Activated CD8-positive, alpha-beta memory T cell treated with anti-CD3 and anti-CD28 coated beads for 1 hour (primary cell): ENCODE data around the gene KLF12.

Experiments
- DNase-seq, 2 donors: peaks; one replicate each; pipeline ENCODE4 v3.0.0-alpha.2; 2020; ENCODE audit warnings: low read depth in 1 of 2; ENCODE audit errors: extremely low read depth in 1 of 2

KLF12 gene

DNA sequence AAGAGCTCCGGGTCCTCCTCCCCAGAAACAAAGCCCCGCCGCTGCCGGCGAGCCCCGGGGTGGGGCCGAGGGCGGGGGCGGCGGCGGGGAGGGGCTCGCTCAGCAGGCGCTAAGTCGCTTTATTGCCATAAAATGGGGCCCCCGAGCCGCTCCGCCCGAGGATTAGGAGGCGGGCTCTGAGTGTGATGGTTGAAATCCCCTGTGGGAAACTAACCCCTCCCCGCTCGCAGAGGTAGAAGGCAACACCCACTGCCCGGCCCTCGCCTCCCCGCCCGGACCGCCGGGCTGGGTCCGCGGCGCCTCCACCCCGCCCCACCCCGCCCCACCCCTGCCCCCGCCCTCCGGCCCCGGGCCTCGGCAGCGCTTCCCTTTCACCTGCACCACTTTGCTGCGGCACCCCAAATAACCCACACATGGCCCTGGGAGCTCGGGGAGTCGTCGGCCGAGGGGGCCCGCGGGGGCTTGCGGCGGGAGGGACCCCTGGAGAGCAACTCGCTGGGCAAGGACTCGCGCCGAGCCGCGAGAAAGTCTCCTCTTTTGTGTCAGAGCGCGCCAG lies at the start of gene KLF12:
Gene KLF12 (minus strand): TSS at position 184 of the 556 bp plus-strand sequence.
- DNase-seq: peak; percentile 84 to 89

GRCh38 chr13:74182491-74182890 lies 48.3 kb upstream of the KLF12 start:
- no peak for DNase-seq

GRCh38 chr13:74174810-74175209 lies 40.6 kb upstream of the KLF12 start:
- DNase-seq: no peak

DNA sequence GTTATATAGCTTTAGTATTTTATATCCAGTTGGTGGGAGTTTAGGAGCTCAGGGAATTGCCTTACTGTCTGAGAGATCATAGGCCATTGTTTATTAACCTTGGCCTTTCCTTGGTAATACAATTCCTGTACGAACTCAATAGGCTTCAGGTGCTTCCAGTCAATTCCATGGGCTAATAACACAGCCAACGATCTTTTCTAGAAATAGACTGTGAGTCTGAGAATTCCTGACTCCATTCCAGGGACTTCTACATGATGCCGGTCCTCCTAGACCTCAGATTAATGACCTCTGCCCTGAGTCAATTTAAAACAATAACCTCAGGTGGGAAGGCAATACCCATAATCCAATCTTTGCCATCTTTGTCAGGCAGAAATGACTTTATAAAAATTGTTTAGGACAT lies 39.6 kb upstream of the KLF12 start:
- DNase-seq: no peak

GRCh38 chr13:74171641-74172040 lies 37.4 kb upstream of the KLF12 start:
- no peak for DNase-seq

DNA sequence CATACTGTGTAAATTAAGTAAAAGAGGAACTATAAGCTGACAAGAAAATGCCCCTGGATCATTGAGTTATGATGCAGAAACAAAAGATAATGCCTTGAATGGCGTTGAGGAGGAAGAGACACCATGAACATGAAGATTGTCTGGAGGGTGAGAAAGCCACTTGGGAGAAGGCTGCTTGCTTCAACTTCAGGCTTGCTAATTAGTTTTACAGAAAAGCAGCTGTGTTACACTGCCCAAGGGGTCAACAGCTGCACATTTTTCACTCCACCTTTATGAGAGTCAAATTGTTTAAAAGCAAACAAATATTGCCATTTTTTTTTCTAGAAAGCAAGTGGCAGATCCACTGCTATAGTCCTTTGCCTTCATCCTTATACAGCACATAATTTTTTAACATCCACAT lies 35.5 kb upstream of the KLF12 start:
- no peak for DNase-seq

- no peak for DNase-seq
Measured at GRCh38 chr13:74168263-74168675, 34.1 kb upstream of the KLF12 start.

- DNase-seq: no peak
Measured at GRCh38 chr13:74166261-74167004, 32.2 kb upstream of the KLF12 start.

GRCh38 chr13:74162782-74163181 lies 28.6 kb upstream of the KLF12 start:
- no peak for DNase-seq

- no peak for DNase-seq
Measured at GRCh38 chr13:74162135-74162534, 27.9 kb upstream of the KLF12 start.

- DNase-seq: no peak
Measured at GRCh38 chr13:74158571-74159352, 24.6 kb upstream of the KLF12 start.

DNA sequence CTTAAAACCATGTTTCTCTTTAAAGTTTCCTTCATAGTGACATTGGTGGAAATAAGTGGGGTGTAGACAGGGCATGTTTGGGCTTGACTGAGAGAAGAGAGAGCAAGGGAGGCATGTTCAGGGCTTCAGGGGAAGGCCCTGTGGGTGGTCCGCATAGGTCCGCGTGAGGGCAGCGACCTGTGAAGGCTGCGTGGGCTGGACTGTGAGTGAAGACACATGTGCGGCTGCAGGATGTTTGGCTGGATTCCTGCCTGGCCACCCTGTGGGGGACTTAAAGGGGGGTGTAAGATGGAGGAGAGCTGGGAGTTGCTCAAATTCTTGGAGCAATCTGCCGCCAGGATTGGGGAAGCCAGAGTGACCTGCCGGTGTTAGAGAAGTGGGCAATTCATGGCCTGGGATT lies 23.8 kb upstream of the KLF12 start:
- DNase-seq: no peak

- DNase-seq: no peak
Measured at GRCh38 chr13:74154981-74155380, 20.8 kb upstream of the KLF12 start.

DNA sequence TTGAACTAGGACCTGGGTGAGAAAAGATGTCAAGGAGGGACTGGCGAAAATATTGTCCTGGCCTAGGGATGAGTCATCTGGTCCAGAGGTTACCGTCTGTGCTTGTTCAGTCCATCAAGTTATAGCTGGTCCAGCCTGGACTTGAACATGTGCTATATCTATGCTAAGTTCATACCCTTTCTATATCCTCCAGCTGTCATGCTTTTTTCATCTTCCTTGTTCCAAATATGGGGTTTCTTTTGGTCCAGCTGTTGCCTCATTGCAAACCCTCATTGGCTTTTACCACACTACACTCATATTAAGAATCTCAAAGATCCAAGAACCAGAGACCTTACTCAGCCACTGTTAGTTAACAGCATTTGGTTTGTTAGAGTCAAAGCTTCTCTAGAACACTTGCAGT lies 19.1 kb upstream of the KLF12 start:
- DNase-seq: no peak

DNA sequence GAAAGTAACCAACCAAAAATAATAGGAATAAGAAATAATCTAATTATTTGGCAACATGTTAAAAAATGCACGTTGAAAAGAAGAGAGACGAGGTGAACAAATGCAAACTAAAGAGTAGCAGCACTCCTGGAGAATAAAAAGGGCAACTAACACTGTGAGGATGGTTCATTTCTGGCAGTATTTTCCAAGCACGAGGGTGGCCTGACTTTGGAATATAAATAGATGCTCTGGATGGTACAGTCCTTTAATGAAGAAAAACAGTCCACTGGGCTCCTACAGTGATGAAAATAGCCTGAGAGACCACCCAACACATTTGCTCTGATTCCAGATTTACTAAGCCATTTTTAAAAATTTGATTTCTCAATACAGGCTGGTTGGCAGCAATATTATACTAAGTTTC lies 17.7 kb upstream of the KLF12 start:
- no peak for DNase-seq

DNA sequence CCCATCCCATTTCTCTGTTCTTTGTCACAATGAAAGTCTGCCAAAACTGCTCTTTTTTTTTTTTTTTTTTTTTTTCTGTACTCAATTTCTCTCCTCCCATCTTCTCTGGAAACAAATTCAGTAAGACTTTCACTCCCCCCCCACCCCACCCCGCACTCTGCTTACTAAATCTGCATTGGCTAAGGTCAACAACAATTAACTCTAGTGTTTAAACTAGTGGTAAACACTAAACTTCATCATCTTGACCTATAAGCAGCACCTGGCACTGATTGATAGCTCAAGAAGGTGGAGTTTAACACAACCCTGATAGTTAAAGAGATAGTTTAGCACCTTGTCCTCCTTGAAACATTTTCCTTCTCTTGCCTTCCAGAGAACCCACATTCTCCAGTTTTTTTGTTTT lies 14.1 kb upstream of the KLF12 start:
- DNase-seq: no peak

DNA sequence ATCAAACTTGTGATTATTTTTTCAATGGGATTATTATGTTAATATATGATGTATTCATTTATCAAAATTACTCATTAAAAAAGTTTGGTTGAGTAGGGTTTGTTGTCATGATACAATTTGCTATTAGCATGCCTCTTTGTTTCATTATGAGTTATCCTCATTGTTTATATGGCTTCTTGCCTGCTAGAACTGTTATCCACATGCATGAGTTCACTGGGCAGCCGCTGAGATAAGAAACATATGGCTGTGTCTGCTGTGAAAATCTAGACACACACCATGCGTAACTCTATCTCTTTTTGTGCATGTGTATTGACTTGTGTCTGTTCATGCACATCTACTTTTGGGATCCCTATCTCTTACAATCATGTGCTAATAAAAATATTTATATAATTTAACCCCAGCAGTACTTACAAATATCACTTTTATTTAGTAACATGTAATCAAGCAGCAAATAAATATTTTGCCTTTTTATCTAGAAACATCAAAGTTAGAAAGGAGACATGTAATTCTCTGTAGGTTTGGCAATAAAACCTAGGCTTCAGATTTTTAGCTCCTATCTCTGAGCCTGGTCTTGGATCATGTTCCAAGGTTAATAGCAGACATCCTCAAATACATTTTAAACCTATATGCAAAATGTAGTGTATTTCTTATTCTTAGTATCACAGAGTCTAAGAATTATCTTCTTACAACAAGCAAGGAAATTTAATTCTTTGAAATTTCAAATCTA lies 11.2 kb upstream of the KLF12 start:
- no peak for DNase-seq

GRCh38 chr13:74144269-74144668 lies 10.1 kb upstream of the KLF12 start:
- no peak for DNase-seq

GRCh38 chr13:74142257-74142656 lies 8.1 kb upstream of the KLF12 start:
- DNase-seq: no peak

DNA sequence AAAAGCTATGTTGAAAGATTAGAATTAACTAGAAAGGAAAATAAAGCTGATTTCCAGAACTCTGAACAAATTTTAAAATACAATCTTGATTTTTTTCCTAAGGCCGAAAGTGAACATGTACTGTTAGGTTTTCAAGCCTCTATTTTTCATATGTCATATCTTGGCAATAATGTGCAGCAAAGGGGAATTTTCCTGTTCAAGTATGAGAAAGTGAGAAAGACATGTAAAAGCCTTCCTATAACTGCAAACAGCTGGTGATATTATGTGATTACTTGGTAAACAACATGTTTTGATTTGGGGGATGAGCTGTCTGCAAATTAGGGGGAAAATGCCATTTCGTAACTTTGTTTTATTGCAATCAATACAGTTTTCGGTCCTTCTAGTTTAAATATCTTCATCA lies 4.0 kb upstream of the KLF12 start:
- no peak for DNase-seq

- peak in 1 of 2 donors; percentile 5 for DNase-seq
Measured at GRCh38 chr13:74136084-74136658, 2.0 kb upstream of the KLF12 start.
